Testis (tissue), 2 donors: ENCODE data around the gene MEGF8.

Experiments used
- CTCF ChIP-seq, 3 experiments: fragments of 450-650 bp in 2 of 3; fragments of 200-600 bp in 1 of 3; sonication (generic) in 1 of 3; IDR thresholded peaks; one replicate each; pipeline ENCODE4 v1.5.1; 2016 to 2019; ENCODE audit warnings: antibody characterized with exemption in 3 of 3, mild to moderate bottlenecking in 2 of 3, moderate library complexity in 1 of 3
- POLR2A ChIP-seq: fragments of 450-650 bp; IDR thresholded peaks from one replicate; pipeline ENCODE4 v1.6.1; 2017; ENCODE audit warnings: antibody characterized with exemption, mild to moderate bottlenecking, moderate library complexity

DNA sequence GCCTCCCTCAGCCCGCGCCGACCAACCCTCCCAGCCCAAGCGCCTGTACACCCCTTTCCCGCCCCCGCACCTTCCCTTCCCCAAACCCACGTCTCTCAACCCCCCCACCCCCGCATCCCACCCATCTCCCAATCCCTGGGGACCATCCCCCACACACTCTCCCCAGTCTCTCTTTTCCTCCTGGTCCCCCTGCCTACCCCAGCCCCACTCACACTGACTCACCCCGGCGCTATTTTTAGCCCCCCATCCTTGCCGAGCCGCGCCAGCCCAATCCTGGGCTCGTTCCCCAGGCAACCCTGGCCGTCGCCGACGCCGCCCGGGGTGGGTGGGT is 44.7 kb upstream of the MEGF8 start:
- no peak for TF ChIP-seq POLR2A
- no peak for TF ChIP-seq CTCF (IDR thresholded peaks at IDR 0.05)
